ENCODE data around the gene FFAR4.

The FFAR4 gene

DNA sequence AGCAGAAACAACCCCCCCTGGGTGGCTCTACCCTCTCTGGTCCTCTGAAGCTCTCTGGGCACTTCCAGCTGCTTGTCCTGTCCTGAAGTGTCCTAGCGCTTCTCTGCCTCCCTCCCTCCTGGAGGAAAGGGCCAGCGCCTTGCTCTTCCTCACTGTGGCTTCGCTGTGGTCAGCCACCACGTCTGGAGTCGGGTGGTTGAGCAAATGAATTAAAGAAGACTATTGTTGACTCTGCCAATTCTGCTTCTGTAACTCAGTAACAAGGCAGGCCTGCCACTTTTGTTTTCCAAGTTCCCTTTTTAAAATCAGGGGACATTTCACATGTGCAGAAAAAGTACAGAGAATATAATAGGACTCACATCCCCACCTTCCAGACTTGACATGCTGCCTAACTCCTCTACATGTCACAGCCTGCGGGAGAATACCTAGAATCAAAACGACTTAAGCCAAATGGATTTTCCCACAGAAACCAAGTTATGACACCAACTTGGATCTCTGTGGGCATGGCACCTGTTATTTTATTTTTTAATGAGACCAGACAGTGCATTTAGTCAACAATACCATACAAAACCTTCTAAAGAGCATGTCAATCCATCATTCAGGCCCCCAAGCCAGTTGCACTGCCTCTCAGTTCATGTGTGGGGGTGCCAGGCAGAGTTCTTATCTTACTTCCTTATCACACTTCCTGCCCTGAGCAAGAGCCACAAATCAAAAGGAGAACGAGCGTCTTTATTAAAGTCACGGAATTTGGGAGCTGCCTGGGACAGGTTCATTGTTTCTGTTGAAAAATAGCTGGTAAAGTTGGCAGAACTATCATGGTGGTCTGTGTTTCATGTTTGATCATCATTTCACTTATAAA lies 6.8 kb downstream of the FFAR4 start:
- no peak for DNase-seq

DNA sequence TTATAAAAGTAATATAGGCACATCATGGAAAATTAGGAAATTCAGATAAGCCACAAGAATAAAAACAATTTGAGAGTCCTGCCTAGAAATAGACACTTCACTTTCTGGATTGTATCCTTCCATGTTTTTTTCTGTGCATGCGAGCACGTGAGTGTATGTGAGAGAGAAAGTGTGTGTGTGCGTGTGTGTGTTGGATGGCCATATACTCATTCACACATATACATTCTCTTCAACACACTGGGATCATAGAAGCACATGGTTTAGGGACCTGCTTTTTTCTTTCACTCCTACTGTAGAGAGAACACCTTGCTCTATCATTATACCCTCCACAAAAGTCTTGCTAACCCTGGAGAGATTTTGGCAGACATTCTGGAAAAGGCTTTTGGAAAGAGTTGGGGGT lies 7.5 kb downstream of the FFAR4 start:
- DNase-seq, result no peak

DNA sequence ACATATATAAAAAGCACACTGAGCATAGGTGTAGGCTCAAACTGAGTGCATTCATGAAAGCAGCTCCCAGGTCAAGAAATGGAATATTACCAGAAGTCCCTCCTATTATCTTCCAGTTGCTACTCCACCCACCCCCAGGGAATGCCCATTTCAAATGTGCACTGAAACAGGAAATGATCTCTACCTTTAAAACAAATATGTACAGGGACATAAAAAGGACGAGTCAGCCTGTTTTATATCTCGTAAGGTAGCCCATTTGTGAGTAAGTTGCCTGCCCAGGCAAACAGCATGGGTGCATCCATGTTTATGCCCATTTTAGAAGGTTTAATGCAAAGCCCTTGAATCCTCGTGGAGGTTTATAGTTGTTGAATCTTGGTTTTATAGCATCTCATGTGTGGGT lies 10.4 kb downstream of the FFAR4 start:
- DNase-seq, result no peak

DNA sequence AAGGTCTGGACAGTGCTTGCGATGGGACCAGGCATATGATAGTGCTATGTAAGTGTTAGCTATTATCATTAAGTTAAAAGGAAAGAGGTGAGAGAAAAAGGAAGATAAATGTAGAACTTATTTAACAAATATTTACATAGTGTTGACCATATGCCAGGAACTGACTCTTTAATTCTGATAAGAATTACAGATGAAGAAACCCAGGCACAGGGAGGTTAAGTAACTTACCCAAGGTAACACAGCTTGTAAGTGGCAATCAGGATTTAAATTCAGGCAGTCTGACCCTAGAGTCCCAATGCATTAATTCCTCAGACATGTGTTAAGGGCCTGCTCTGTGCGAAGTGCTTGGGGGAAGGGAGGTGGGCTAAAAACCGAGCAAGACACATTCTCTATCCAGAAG lies 11.1 kb downstream of the FFAR4 start:
- DNase-seq, result no peak

DNA sequence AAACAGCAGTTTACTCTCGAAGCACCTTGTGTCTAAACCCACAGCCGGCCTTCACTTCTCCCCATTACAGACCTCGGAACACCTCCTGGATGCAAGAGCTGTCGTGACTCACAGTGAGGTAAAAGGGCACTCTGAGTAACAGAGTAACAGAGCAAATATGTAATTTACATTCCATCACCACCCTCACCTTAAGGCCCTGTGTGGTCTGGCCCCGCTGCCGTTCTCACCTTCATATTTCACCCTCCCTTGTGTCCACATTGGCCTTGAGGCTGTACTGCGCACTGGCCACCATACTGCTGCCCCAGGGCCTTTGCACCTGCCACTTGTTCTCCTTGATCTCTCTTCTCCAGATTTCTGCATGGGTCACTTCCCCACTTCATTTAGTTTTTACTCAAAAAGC lies 12.6 kb downstream of the FFAR4 start:
- no peak for DNase-seq

DNA sequence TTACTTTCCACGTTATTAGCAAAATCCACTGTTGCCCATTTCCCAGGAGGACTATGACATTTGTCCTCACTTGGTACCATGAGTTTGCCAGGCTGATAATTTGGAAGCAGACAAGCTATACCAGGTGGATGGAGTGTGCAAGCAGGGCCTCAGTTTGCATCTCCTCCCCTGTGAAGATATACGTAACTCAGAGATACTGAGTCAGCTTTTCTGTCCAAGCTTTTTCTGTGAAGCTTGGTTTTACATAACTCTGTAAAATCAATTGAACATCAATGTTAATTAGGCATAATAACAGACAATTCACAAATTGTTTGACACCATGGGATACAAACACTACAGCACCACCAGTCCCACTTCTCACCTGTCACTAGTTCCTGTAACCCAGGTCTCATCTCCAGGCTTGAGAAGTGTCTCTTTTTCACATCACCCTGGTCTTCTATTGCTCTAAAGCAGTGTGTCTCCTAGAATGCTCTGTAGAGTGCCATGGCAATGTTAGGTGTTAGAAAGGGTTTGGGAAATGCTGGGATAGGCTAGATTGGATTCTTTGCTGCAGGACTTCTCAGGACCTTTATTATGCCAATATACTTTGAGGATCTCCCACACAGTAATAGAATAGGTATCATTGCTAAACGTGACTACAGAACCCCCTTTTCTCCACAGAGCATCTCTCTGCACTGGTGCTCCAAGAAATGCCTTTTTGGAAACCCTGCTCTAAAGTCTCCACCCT lies 13.7 kb downstream of the FFAR4 start:
- DNase-seq, result no peak

DNA sequence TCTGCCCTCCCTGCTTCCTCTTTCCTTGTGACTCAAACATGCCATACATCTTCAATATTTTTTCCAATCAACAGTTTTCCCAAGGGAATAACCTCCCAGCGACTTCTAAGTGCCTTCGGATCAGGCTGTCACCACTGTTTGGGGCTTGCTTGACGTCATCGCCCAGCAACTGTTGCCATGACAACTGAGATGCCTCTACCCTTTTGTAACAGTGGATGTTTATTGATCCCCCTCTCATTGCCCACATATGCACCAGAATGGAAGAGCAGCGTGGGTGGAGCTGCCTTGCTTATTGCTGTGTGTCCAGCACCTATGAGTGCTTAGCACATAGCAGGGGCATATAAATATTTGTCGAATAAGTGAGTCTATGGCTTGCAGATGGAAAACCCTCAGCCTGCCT lies 14.4 kb downstream of the FFAR4 start:
- DNase-seq, result no peak

DNA sequence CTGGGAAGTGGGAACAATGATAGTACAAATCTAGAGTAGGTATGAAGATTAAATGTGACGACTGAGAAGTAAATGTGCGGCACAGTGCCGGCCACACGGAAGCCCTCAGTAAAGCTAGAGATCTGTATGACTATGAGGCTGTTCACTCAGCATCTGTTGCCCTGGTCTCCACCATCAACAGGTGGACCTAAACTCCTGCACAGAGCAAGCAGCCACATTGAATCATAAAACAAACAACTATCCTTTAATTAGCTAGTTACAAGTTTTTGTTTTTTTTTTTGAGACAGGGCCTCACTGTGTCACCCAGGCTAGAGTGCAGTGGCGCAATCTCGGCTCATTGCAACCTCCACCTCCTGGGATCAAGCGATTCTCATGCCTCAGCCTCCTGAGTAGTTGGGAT lies 18.0 kb downstream of the FFAR4 start:
- DNase-seq, result no peak

DNA sequence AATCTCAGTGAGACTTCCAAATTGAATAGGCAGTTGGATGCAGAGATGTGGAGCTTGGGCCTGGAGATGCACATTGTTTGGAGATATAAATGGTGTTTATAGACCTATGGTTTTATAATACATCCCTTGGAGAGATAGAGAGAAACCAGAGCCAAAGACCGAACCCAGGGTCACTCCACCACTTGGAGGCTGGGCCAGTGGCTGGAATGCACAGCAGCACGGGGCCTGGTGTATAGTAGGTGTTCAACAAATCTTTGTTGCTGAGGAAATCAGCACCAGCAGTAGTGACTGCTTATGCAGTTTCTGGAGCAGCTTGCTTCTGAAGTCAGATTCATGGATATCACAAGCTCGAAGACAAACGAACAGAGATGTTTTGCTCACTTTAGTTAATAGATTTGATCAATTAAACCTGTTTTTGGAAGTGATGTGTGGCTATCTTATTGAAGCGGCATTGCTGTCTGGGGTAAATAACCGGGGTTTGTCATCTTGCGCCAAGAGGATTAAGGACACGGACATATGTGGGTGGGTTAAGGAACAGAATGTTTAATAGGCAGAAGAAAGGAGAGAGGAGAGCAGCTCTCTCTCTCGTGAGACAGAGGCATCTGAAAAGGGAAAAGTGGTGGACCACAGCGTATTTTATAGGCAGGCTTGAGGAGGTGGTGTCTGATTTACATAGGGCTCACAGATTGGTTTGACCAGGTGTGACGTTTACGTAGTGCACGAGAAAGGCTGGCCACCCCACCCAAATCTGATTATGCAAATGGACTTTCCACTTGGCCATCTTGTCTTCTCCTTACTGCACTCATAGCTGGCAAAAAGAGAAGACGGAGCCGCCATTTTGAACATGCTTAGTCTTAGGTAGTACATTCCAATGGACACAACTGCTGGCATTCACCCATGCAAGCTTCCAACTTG lies 23.4 kb downstream of the FFAR4 start:
- no peak for DNase-seq

DNA sequence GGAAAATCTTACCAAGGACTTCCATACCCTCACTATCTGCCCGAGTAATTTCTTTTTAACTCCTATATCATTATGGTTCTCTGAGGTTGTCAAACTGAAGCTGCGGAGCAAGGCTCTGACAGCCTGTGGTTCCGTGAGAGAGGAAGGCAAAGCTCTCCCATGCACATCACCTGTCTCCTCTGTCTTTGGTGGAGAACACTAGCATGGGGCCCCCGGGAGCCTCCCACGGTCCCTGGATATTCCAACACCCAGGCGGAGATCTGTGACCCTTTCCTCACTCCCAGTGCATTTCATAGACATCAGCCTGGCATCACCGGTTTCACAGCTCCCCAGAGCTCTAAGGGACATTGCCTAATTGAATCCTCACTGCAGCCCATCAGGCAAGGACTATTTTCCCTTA lies 24.2 kb downstream of the FFAR4 start:
- no peak for DNase-seq

DNA sequence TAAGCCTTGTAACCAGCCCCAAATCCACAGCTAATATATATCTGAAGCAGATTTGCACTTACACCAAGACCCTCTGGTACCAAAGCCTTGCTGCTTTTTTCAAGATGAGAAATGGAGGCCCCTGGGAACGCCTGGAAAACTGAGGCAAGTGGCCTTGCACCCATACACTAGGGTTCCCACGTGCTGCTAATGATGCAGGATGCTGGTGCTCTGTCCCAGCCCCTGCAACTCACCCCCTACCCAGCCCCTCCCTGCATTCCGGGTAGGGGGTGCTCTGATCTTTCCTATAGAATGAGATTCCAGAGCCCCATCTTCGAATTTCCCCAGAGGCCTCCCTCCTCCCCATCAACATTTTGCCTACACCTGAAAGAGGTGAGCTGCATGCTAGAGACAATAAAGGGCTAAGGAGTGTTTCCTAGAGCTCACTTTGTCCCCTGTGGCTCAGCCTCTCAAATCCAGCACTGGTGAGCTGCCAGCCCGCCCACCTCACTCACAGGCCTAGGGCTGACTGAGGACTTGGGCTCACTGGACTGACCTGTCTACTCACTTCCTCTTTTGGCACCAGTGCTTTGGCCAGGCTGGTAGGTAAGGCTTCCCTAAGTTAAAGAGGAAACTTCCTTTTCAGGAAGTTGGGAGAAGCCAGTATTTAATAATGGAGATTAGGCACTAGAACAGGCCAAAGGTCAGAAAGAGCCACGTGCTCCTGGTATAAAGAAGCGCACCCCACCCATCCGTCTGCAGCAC lies 24.8 kb downstream of the FFAR4 start:
- no peak for DNase-seq

DNA sequence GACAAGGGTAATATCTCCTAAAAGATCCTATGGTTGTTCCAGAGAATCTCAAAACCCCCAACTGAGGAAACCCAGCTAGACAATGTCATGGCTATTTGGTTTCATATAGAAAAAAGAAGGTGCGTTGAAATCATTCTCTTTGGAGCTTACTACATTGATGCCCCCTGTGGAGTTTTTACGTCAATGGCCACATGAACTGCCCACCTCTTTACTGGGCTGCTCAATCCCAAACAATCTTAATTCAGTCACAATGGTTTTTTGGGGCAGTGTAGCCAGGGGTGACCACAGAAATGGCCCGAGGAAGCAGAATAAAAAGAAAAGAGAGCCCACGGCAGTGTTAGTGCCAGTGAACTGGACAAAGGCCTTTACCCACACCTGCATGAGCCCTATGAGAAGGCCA lies 26.8 kb downstream of the FFAR4 start:
- no peak for DNase-seq

DNA sequence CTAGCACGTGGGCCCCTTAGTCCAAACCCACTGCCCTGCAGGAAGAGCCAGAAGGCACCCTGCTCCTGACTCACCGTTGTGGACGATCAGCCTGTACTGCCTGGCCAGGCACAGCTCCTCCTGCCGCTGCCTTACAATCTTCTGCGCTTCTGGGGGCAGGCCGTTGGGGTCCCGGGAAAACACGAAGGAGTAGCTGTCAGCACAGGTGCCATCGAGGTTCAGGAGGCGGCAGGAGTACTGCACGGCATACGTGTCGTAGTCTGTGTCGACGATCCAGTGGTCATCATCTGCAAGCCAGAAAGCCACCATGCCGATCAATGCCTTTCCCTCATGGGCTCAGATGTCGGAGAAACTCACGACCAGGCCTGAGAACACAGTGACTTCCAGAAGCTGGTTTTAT lies 27.3 kb downstream of the FFAR4 start:
- DNase-seq, result no peak

DNA sequence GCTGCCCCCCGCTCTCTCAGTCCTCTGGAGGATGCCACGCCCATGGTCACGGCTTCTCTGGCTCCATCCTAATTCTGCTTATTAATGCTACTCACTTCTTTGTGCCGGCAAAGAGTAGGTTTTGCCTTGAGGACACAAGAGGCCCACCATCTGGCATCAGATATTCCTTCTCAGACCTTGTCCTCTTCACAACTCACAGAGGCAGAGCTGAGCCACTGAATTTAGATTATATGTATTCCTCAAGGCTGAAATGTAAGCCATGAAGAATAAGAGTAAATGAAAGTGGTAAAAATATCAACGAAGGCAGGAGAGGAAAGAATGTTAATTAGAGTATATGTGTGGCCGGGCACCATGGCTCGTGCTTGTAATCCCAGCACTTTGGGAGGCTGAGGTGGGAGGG lies 28.1 kb downstream of the FFAR4 start:
- DNase-seq, result no peak

DNA sequence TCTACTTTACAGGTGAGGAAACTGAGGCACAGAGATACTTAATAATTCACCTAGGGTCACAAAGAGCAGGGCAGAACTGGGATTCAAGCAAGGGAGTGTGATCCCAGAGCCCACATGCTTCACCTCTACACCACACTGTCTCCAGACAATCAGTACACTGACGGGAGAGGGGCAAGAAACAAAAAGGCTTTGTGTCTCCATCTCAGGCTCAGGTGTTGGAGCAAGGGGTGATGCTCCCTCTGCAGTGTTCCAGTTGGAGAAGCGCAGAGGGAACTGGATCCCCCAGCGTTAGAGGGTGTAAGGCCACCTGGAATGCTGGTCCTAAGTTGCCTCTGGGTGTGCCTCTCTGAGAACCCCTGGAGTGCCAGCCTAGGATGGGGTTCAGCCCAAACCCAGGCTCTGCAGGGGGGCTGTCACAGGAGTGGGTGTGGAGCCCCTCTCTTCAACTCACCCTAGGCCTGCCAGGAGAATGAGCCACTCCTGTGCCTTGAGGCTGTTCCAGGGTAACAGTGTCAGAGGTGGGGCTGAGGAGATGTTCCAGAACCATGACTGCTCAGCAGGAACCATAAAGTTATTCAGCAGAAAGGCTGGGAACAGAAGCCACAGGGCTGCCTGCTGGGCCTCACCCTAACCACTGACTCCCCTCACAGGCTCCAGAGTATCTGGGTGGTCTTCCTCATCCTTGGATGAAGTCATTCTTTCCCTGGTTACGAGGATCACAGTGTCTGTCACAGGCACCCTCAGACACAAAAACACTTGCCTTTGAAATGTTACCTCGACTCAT lies 29.1 kb downstream of the FFAR4 start:
- no peak for DNase-seq

DNA sequence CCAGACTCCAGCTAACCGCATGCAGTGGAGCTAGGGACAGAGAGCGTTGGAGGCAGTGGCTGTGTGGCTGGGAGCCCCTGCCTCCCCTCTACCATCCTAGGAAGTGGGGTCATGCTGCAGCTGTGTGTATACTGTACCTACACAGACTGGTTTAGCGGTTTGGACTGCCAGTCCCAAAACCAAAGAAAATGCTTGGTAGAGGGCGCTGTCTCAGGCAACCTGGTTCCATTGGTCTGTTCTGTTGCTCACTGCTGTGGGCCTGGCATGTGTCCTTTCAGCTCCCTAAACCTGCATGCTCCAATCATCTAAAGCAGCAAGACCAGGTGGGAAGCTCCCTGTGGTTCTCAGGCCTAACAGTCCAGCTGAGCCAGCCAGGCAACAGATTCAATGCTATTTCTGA lies 30.1 kb downstream of the FFAR4 start:
- no peak for DNase-seq

DNA sequence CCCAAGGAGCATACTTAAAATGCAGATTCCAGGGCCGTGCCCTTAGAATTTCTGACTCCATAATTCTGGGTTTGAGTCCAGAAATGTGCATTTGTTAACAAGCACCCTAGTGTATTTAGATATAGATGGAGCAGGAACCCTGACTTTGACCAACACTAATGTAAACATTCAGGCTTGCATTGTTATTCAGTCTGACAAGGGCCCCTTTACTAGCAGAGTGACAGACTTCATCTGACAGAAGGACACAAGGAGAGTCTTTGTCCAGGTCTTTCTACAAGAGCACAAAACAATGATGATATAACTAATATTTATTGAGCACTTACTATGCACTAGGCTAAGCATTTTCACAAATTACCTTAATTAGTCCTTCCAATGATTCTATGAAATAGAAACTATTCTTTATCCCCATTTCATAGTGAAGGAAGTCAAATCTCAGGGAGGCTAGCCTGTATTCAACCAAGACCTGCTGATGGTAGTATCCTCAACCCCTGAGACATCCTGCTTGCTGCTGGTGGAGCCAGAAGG lies 30.7 kb downstream of the FFAR4 start:
- DNase-seq, result no peak

DNA sequence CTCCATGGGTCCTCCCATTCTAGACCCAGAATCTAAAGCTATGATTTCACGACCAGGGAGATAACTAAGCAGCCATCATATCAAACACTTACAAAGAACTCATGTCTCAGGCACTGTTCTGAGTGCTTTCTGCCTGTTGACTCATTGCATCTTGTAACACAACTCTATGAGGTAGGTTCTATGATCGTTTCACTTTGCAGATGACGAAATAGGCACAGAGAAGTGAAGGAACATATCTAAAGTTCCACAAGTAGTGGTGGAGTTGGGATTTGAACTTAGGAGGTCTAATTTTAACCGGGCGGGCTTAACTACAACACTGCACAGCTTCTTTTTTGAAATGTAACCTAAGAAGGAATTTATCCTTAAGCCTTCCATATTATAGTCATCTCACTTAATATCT lies 31.7 kb downstream of the FFAR4 start:
- no peak for DNase-seq

DNA sequence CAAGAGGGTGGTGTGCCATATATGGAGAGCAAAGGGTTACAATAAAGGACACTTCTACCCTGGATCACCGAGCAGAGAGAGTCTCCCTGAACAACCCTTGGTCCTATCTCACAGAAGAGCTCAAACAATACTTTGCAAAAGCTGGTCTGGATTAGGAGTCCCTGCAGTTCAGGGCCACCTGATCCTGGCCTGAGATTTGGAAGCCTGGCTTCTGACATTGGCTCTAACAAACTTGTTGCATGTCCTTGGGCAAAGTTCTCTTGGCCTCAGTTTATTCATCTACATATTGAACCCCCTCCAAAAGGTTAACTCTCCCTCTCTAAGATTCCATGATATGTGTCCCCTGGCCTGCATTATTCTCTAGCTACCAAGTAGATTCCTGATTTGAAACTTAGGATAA lies 32.9 kb downstream of the FFAR4 start:
- DNase-seq, result no peak

DNA sequence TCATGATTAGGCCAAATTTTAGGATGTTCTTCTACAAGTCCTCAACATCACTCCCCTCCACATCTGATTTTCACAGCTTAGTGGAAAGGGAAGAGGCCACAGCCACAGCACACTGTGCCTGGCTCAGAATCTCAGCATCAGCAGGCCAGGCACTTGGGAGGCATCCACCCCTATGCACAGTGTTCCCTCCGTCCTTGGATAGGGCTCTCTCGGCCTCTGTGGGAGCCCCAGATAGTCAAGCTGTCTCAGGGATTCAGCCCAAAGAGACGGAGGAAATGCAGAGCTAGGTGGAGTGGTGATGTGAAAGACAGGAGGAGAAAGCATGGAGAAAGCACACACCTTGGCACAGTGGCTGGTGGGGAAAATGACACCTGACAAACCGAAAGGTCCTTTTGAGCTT lies 33.3 kb downstream of the FFAR4 start:
- no peak for DNase-seq

DNA sequence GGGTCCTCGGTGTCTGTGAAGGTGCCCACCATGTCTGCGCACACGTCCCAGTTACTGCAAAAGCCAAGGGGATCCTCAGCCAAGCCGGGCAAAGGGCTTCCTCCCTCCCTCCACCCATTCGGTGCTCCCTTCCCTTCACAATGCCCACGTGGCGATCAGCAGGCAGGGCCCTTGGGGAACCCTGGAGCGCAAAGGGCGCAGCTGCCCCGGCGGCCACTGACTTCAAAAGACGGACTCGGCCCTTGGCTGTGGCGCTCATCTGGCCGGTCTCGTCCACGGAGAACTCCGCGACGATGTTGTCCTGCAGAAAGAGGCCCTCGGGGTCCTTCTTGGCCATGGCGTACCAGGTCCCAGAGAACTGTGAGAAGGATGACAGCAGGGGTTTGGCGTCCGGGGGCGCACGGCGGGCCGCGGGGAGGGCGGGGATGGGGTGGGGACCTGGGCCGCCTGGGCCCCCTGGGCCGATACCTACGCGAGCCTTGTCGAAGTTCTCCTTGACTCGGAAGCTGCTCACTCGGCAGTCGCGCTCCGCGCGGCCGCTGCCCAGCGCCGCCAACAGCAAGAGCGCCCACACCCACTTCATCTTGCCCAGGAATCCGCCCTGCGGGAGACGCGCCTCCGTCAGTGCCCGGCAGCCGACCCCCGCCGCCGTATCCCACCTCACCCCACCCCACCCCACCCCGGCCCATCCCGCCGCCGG lies 34.1 kb downstream of the FFAR4 start:
- DNase-seq, result no peak

Data from activated CD4-positive, alpha-beta T cell treated with anti-CD3 and anti-CD28 coated beads, Interleukin-10, Interleukin-2, amounts not matched to agents 100 ng/mL and 50 ng/mL, durations not matched to agents 16 hours and 8 hours (primary cell).